ENCODE measurements around the gene KPNA4. TPM values are rescaled to one million over a fixed set of nuclear protein-coding genes. Genes with fewer than 3 reads are reported as not detected.

KPNA4 gene
- polyA plus RNA-seq, 2 of the 4 experiments (the other 2 are of a cell fraction) = 35.0 to 36.5 TPM

DNA sequence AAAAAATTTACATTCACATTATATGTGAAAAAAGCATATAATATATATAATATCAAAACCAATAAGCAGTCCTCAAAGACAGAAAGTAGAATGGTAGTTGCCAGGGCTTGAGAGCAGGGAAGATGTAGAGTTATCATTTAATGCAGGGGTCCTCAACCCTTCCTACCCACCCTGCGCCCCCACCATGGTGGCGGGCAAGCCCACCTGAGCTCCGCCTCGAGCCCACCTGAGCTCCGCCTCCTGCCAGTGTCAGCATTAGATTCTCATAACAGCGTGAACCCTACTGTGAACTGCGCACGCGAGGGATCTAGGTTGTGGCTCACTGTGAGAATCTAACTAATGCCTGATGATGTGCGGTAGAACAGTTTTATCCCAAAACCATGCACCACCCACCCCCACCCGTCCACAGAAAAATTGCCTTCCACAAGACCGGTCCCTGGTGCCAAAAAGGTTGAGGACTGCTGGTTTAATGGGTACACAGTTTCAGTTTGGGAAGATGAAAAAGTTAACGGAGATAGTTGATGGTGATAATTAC, 118.8 kb downstream of the KPNA4 start:
- Histone ChIP-seq H3K27ac (0 out of 6 replicates have a peak overlapping the region, but pooled peaks of 1 of the 2 experiments have one; percentile 33), H3K4me2 (peak overlapping the region; percentile 75), H3K4me3 (no peak overlapping the region), H3K4me1 (peaks cover 22% of the 10 kb centered on the region; the same call in 2 of the 3 replicates), H3K9me3 (no peaks in the 10 kb centered on the region)
- CTCF ChIA-PET = interaction anchor here (0.9 kb wide), 1 partner anchor 34 kb away, joined by 4 read pairs; no protein-coding TSS in a partner anchor
- WGBS (ENCODE audit: missing lambda C conversion rate) = 92% methylated on average over 12 of the region's 13 CpGs
- no peak for TF ChIP-seq CHD4 (IDR thresholded peaks at IDR 0.05; ENCODE audit: borderline replicate concordance)
- TF ChIP-seq NPAS2 (CRISPR knock-in tag; IDR thresholded peaks at IDR 0.05; ENCODE audit: borderline replicate concordance) = no peak
- no peak for TF ChIP-seq CBX8 (IDR thresholded peaks at IDR 0.05)
- TF ChIP-seq NFE2L2 (conservative IDR thresholded peaks at IDR 0.05; ENCODE audit: low read length) = no peak
- TF ChIP-seq SREBF2 (IDR thresholded peaks at IDR 0.05) = no peak
- no peak for TF ChIP-seq ESRRA (IDR thresholded peaks at IDR 0.05; ENCODE audit: borderline replicate concordance, low read length)
- POLR2A ChIA-PET = no interaction called here
- FAIRE-seq (no peak), DNase-seq (ENCODE audit: low read depth in 1 of 2, low spot score in 1 of 2) (no peak), ATAC-seq (no peak)

DNA sequence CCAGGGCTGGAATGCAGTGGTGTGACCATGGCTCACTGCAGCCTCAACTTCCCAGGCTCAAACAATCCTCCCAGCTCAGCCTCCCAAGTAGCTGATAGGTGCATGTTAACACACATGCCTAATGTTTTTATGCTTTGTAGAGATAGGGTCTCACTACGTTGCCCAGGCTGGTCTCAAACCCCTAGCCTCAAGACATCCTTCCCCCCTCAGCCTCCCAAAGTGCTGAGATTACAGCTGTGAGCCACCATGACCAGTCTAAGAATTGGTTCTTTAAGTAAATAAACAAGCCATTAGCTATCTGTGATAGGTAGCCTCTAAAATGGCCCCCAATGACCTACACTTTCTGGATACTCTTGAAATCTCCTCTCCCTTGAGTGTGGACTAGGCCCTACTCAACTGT, 119.5 kb downstream of the KPNA4 start:
- H3K4me1 ChIP-seq = peaks cover 22% of the 10 kb centered on the region; the same call in 2 of the 3 replicates
- FAIRE-seq = no peak
- CTCF ChIA-PET = interaction anchor here (0.6 to 0.9 kb wide), 2 partner anchors 21 to 33 kb away, joined by 3 to 4 read pairs; no protein-coding TSS in a partner anchor
- 100% methylated on average over 1 of the region's 1 CpG for WGBS (ENCODE audit: missing lambda C conversion rate)
- no peak for ATAC-seq
- H3K4me2 ChIP-seq = no peak overlapping the region
- no peak for TF ChIP-seq NPAS2 (CRISPR knock-in tag; IDR thresholded peaks at IDR 0.05; ENCODE audit: borderline replicate concordance)
- H3K4me3 ChIP-seq = no peak overlapping the region
- no peak overlapping the region for H3K27ac ChIP-seq
- H3K9me3 ChIP-seq = no peaks in the 10 kb centered on the region
- POLR2A ChIA-PET = interaction anchor here (0.7 kb wide), 1 partner anchor 347 kb away, joined by 4 read pairs; no protein-coding TSS in a partner anchor
- no peak for DNase-seq (ENCODE audit: low read depth in 1 of 2, low spot score in 1 of 2)

Small RNA genes lying within 50 kb of the gene (small RNA-seq; reads per million reads assigned to genes)
- gene RNU7-136P = 0 to 0.52 (median 0) reads per million in 6 experiments

Other genes with a start within 250 kb of the KPNA4 start
- 28.1 and 41.8 TPM in 2 replicates for gene IFT80, start 166.3 kb downstream of the KPNA4 start, polyA plus RNA-seq (2011; rRNA removed)
- 28.4 to 30.7 TPM (median 30.6 TPM) in 3 replicates for gene IFT80, start 166.3 kb downstream of the KPNA4 start, polyA plus RNA-seq (2017; fragmentation: RNase III; extraction: RNeasy Plus Mini Kit Qiagen cat#74134 plus additional on column Dnase treatment)
- 76.2 and 139 TPM in 2 replicates for gene SMC4, start 165.9 kb downstream of the KPNA4 start, polyA plus RNA-seq (2011; rRNA removed)
- gene SMC4, start 165.9 kb downstream of the KPNA4 start, polyA plus RNA-seq (2017; fragmentation: RNase III; extraction: RNeasy Plus Mini Kit Qiagen cat#74134 plus additional on column Dnase treatment) = 116 to 123 TPM (median 121 TPM) in 3 replicates
- gene TRIM59, start 115.8 kb downstream of the KPNA4 start, polyA plus RNA-seq (2011; rRNA removed) = 10.9 and 14.0 TPM in 2 replicates
- 12.1 to 13.6 TPM (median 12.6 TPM) in 3 replicates for gene TRIM59, start 115.8 kb downstream of the KPNA4 start, polyA plus RNA-seq (2017; fragmentation: RNase III; extraction: RNeasy Plus Mini Kit Qiagen cat#74134 plus additional on column Dnase treatment)
- gene ARL14, start 111.6 kb upstream of the KPNA4 start, polyA plus RNA-seq (2011; rRNA removed) = 0.44 and 0.48 TPM in 2 replicates
- 0.14 to 0.37 TPM (median 0.24 TPM) in 3 replicates for gene ARL14, start 111.6 kb upstream of the KPNA4 start, polyA plus RNA-seq (2017; fragmentation: RNase III; extraction: RNeasy Plus Mini Kit Qiagen cat#74134 plus additional on column Dnase treatment)
- gene PPM1L, start 190.7 kb upstream of the KPNA4 start, polyA plus RNA-seq (2011; rRNA removed) = 0.45 and 0.69 TPM in 2 replicates
- gene PPM1L, start 190.7 kb upstream of the KPNA4 start, polyA plus RNA-seq (2017; fragmentation: RNase III; extraction: RNeasy Plus Mini Kit Qiagen cat#74134 plus additional on column Dnase treatment) = 0.26 to 0.39 TPM (median 0.27 TPM) in 3 replicates